Fibroblast of villous mesenchyme (primary cell): ENCODE results near the gene PSORS1C2. TPM values are rescaled to one million over a fixed set of nuclear protein-coding genes. Genes with fewer than 3 reads are reported as not detected.

Experiments
- DNase-seq: peaks from one replicate; pipeline ENCODE4 v3.0.0-alpha.2; 2010; ENCODE audit warnings: low read depth
- H3K4me3 ChIP-seq: 2 replicates; pipeline ENCODE4 v1.5.1; 2011; ENCODE audit warnings: low read depth, mild to moderate bottlenecking, low read length
- total RNA-seq: library from RNA; depleted of rRNA; stranded (reverse); fragments of >200 nt; gene quantifications from 2 replicates; pipeline ENCODE4 v1.2.3, GENCODE V29; 2012
- TF ChIP-seq, protein P1 (sequence below): IDR thresholded peaks from 2 replicates; pipeline ENCODE4 v1.5.1; 2012; ENCODE audit warnings: low read depth, mild to moderate bottlenecking, low read length; ENCODE audit not compliant: insufficient read depth

The PSORS1C2 gene
- total RNA-seq, 1 donor: not detected

DNA sequence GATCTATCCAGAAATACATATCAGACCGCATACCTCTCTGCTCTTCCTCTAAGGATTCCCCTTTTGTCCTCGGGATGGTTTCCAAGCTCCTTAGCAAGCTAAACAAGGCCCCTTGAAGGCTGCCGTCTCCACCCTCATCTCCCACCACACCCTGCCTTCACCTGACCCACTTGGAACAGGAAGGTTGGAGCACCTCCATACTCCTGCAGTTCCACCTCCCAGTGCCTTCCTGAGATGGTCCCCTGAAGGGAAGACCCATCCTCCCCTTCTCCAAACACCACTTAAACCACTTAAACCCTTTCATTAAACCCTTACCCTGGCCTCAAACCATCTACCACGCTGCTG, 40.1 kb upstream of the PSORS1C2 start:
- no peak overlapping the region for H3K4me3 ChIP-seq
- TF ChIP-seq, protein P1, sequence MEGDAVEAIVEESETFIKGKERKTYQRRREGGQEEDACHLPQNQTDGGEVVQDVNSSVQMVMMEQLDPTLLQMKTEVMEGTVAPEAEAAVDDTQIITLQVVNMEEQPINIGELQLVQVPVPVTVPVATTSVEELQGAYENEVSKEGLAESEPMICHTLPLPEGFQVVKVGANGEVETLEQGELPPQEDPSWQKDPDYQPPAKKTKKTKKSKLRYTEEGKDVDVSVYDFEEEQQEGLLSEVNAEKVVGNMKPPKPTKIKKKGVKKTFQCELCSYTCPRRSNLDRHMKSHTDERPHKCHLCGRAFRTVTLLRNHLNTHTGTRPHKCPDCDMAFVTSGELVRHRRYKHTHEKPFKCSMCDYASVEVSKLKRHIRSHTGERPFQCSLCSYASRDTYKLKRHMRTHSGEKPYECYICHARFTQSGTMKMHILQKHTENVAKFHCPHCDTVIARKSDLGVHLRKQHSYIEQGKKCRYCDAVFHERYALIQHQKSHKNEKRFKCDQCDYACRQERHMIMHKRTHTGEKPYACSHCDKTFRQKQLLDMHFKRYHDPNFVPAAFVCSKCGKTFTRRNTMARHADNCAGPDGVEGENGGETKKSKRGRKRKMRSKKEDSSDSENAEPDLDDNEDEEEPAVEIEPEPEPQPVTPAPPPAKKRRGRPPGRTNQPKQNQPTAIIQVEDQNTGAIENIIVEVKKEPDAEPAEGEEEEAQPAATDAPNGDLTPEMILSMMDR: no peak
- DNase-seq: no peak

DNA sequence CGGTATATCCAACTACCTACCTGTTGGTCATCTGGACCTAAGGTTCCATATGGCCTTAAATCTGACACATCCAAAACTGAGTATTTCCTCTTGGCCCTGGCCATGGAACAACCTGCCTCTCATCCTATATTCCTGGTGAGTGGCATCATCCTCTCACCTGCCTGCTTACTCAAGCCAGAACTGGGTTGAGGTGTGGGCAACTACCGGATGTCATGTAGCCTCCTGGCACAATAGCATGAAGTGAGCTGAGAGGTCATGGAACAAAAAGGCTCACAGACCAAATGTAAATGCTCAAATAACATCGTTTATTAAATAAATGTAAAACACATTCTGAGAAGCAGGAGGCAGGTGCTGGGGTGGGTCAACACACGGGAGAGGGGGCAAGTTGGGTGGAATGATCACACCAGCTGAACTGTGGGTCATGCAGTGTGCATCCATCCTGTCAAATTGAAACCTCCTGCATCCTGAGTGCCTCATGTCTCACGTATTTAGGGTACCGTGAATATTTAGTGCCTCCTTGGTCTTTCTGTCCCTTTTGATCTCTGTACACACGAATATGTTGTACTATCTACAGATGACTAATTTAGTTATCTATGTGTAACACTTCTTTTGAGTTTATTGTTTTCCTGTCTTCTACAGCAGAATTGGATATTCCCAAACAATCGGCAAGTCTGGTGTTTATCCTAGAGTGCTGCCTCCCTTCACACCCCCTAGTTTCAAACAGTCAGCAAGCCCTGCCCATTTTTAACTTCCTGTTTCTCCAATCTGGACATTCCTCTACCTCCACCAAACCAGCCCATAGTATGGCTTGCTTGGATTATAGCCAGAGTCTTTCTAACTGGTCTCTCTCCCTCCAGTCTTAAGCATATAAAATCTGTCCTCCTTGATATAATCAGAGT, 39.5 kb upstream of the PSORS1C2 start:
- TF ChIP-seq, protein P1: no peak
- H3K4me3 ChIP-seq: no peak overlapping the region
- peak; percentile 29 for DNase-seq

DNA sequence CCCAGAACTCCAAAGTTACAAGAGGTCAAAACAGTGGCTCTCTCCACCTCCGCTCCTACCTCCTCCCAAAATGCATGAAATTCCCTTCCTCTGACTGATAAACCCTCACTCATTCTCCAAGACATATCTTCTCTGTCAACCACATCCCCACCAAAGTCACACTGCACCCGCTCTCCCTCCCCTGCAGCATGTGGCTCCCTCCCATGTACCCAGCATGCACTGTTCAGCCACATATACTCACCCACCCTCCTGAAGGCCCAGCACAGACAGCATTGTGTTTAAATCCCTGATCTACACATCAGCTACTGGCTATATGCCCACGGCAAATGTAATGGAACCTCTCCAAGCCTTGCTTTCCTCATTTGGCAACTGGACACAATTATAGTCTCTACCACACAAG, 37.1 kb upstream of the PSORS1C2 start:
- peak; percentile 54 for DNase-seq
- TF ChIP-seq, protein P1: no peak
- H3K4me3 ChIP-seq: no peak overlapping the region

DNA sequence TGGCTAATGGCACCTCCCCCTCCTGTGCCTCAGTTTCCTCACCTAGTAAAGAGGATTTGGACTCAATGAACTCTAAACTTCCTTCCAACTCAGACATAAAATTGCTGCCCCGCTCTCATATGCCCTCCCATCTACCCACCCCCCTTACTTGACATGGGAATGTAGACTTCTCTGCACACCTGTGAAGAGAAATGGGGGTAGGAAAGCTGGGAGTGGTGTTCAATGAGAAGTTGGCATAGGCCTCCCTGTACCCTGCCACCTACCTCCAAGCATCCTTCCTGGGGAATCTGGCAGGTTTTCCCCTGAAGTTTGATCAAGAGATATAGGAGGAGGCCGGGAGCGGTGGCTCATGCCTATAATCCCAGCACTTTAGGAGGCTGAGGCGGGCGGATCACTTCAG, 35.5 kb upstream of the PSORS1C2 start:
- DNase-seq: no peak
- TF ChIP-seq, protein P1: no peak
- H3K4me3 ChIP-seq: no peak overlapping the region

DNA sequence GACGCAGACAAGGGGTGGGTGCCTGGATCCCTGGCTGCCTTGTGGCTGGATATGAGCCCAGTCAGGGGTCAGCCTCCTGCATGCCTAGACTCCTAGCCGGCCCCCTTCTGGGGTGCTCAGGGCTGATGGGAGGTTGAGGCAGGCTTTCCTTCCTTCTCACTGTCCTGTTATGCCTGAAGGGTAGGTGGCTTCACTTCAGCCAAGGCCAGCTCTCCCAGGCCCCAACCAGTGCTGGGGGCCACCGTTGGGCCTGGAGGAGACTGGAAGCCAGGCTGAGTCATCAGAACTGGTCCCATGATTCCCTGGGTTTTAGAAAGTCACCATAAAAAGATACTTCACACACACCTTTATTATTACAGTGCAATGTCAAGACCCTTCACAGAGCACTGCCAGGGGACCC, 34.5 kb upstream of the PSORS1C2 start:
- TF ChIP-seq, protein P1: no peak
- DNase-seq: no peak
- H3K4me3 ChIP-seq: no peak overlapping the region

DNA sequence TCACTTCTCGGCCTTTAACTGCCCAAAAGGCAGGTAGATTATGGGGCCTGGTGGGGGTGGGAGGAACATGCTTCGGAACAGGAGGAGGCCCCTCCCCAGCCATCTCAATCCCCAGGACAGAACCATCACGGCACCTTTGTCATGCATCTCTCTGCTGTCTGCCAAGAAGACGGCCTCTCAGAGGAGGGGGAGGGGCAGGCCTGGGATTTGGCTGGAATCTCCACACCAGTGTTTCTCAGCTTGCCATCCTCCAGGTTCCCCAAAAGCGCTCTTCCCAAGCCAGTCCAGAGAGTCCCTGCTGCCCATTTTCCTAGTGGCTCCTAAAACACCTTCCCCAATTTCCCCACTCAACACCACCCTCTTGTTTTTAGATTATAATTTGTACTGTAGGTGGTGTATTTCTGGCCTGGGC, 34.1 kb upstream of the PSORS1C2 start:
- DNase-seq: no peak
- H3K4me3 ChIP-seq: no peak overlapping the region
- TF ChIP-seq, protein P1: no peak
